Ascending aorta (tissue), 2 donors: ENCODE measurements around the gene PTPRK. TPM values are rescaled to one million over a fixed set of nuclear protein-coding genes. Genes with fewer than 3 reads are reported as not detected.
A peak's percentile ranks its signal among the peaks of the same experiment; 100 is the strongest.

ENCODE experiments used
- DNase-seq, 2 donors: peaks; one replicate each; pipeline ENCODE4 v3.0.0-alpha.2; 2019; ENCODE audit warnings: low spot score in 2 of 2
- H3K27ac ChIP-seq, 2 donors: fragments of 200-600 bp; sonication (generic); one replicate each; pipeline ENCODE4 v1.5.1; 2016 to 2017; ENCODE audit warnings: mild to moderate bottlenecking in 1 of 2
- H3K27me3 ChIP-seq: fragments of 200-600 bp; sonication (generic); one replicate; pipeline ENCODE4 v1.5.1; 2017
- H3K36me3 ChIP-seq, 2 donors: fragments of 200-600 bp; sonication (generic); one replicate each; pipeline ENCODE4 v1.5.1; 2016
- H3K4me1 ChIP-seq, 2 donors: fragments of 200-600 bp; sonication (generic); one replicate each; pipeline ENCODE4 v1.5.1; 2016 to 2017; ENCODE audit warnings: mild to moderate bottlenecking in 1 of 2
- H3K4me3 ChIP-seq, 2 donors: fragments of 200-600 bp; sonication (generic); one replicate each; pipeline ENCODE4 v1.5.1; 2016 to 2017; ENCODE audit warnings: mild to moderate bottlenecking in 1 of 2
- H3K9me3 ChIP-seq, 2 donors: fragments of 200-600 bp; sonication (generic); one replicate each; pipeline ENCODE4 v1.5.1; 2016
- intact Hi-C: fragments of 100-400 bp; cut with DNase I; formaldehyde crosslinking; loops from one replicate; pipeline ENCODE4 v1.15.1; 2023
- total RNA-seq: library from RNA; depleted of rRNA; stranded (reverse); fragments of >200 nt; gene quantifications from one replicate; pipeline ENCODE4 v1.1.0, GENCODE V29; 2016
- TF ChIP-seq, protein P1 (sequence below), 3 experiments: fragments of 200-600 bp in 2 of 3; fragments of 450-650 bp in 1 of 3; sonication (generic) in 2 of 3; IDR thresholded peaks; one replicate each; pipeline ENCODE4 v1.5.1; 2016 to 2019; ENCODE audit warnings: antibody characterized with exemption in 3 of 3, mild to moderate bottlenecking in 1 of 3, moderate library complexity in 1 of 3

Gene PTPRK
- total RNA-seq, 1 donor from 2014 or later: 73.1 TPM

DNA sequence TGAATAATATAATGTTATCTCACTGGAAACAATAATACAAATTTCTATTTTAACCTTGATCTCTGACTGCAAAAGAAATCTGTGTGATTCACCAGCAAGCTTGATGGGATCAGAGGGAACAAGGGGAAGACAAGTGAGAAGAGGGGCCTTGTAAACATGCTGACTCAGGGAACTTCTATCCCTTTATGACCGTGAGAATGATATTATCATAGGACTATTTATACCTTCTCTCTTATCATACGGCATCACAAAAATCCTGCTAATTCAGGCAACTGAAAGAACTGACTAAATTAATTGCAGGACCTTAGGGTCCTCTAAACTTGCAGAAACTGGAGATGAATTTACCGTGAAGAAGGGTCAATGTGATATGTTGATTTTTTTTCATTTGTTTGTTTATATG lies 173.3 kb downstream of the PTPRK start:
- Histone ChIP-seq H3K9me3 (no peaks in the 10 kb centered on the region), H3K4me1 (no peaks in the 10 kb centered on the region), H3K27me3 (no peaks in the 10 kb centered on the region), H3K4me3 (no peak overlapping the region), H3K27ac (no peak overlapping the region), H3K36me3 (no peaks in the 10 kb centered on the region)
- intact Hi-C loops: no loop called here
- TF ChIP-seq, protein P1, sequence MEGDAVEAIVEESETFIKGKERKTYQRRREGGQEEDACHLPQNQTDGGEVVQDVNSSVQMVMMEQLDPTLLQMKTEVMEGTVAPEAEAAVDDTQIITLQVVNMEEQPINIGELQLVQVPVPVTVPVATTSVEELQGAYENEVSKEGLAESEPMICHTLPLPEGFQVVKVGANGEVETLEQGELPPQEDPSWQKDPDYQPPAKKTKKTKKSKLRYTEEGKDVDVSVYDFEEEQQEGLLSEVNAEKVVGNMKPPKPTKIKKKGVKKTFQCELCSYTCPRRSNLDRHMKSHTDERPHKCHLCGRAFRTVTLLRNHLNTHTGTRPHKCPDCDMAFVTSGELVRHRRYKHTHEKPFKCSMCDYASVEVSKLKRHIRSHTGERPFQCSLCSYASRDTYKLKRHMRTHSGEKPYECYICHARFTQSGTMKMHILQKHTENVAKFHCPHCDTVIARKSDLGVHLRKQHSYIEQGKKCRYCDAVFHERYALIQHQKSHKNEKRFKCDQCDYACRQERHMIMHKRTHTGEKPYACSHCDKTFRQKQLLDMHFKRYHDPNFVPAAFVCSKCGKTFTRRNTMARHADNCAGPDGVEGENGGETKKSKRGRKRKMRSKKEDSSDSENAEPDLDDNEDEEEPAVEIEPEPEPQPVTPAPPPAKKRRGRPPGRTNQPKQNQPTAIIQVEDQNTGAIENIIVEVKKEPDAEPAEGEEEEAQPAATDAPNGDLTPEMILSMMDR (IDR thresholded peaks at IDR 0.05): no peak
- no peak for DNase-seq

DNA sequence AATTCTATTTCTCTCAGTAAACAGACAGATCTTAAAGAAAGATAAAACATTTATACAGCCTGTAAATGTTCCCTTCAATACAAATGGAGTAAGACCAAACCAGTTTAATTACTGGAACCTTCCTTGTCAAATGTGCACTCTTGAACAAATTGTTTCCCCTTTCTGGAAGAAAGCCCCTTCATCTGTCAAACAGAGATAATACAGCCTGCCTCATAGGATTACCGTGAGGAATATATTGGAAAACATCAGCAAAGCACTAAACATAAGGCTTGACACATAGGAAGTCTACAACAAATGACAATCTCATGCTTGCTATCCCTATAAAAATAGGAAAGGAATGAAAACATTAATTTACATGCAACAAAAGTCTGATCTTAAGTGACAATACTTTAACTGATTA lies 173.8 kb downstream of the PTPRK start:
- TF ChIP-seq, protein P1 (IDR thresholded peaks at IDR 0.05): no peak
- H3K36me3 ChIP-seq: no peaks in the 10 kb centered on the region
- no peaks in the 10 kb centered on the region for H3K27me3 ChIP-seq
- no peaks in the 10 kb centered on the region for H3K9me3 ChIP-seq
- H3K4me3 ChIP-seq: no peak overlapping the region
- no peak for DNase-seq
- H3K27ac ChIP-seq: no peak overlapping the region
- no peaks in the 10 kb centered on the region for H3K4me1 ChIP-seq
- intact Hi-C loops: no loop called here

DNA sequence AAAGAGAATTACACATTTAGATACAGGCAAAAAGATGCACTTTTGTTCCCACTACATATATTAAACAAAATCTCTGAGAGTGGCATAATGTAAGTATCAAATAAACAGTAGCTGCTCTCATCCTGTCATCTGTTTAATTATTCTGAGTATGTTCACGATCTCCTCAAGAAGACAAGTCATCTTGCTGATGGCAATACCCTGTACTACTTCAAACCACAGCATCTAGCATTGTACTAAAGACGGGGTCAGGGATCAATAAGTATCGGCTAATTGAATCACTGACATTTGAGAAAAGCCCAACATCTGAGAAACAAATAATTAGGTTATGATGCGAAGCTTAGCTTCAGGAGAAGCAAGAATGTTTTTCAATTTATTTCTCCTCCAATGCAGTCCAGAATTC lies 175.1 kb downstream of the PTPRK start:
- no peak for DNase-seq

DNA sequence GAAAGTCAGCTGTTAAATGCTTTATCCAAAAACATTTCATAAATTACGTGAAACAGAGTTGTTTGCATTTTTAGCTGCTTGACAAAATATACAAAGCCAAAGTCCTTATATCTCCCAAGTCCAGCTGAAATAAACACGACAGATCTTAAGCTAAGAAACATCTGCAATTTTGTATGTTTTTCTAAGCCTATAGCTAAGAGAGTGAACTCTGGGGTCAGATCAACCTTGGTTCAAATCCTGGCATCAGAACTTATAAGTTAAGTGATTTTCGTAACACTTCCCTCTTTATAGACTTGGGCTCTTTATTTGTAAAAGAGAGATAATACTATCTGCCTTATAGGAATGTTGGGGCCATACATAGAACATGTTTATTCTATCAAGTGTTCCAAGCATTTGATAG lies 176.7 kb downstream of the PTPRK start:
- DNase-seq: no peak
- Histone ChIP-seq H3K27ac (no peak overlapping the region), H3K27me3 (no peaks in the 10 kb centered on the region), H3K4me1 (peaks cover 0 to 2% of the 10 kb centered on the region in 2 donors), H3K9me3 (no peaks in the 10 kb centered on the region), H3K36me3 (no peaks in the 10 kb centered on the region), H3K4me3 (no peak overlapping the region)
- TF ChIP-seq, protein P1 (IDR thresholded peaks at IDR 0.05): no peak
- intact Hi-C loops: no loop called here

More for the DNA sequence above, 175.1 kb downstream of the PTPRK start:
- Histone ChIP-seq H3K9me3 (no peaks in the 10 kb centered on the region), H3K27me3 (no peaks in the 10 kb centered on the region), H3K36me3 (no peaks in the 10 kb centered on the region), H3K27ac (no peak overlapping the region), H3K4me3 (no peak overlapping the region), H3K4me1 (no peaks in the 10 kb centered on the region)
- TF ChIP-seq, protein P1 (IDR thresholded peaks at IDR 0.05): no peak
- intact Hi-C loops: no loop called here

DNA sequence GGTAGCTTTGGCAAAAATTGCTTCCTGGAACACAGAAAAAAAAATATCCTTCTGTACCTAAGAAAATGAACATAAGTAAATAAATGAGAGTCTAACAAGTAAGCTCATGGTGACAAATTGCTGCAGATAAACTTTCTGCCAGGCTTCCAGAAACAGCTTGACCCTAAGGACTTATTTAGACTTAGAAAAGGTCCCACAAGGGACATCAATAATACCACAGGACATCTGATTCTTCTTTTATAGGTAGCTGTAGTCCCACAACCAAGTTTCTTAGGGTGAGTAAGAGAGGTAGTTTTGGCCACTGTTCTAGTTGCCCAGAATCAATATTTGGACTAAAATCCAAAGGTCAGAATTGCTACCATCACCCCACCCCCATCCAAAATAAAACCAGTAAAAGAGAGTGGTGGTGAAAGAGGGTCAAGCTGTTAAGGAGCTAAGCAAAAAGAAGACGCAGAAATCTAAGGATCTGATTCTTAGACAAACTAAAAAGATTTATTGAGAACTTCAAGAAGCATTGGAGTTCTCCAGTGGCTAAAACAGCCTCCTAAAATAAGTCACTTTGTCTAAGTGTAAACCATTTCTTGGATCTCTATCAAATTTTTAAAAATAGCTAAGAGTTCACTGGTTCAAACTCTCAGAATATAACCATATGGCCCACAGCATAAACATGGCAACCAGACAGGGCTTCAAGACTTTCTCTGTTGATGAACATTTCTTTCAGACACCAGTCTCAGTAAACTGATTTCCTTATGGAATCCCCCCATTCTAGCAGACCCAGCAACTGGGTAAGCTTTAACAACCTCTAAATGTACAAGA lies 180.6 kb downstream of the PTPRK start:
- Histone ChIP-seq H3K36me3 (no peaks in the 10 kb centered on the region), H3K27ac (peak overlapping the region in 1 of 2 donors; percentile 12), H3K27me3 (no peaks in the 10 kb centered on the region), H3K4me3 (no peak overlapping the region), H3K9me3 (no peaks in the 10 kb centered on the region), H3K4me1 (peaks cover 0 to 2% of the 10 kb centered on the region in 2 donors)
- intact Hi-C loops: no loop called here
- no peak for DNase-seq
- TF ChIP-seq, protein P1 (IDR thresholded peaks at IDR 0.05): no peak
